ENCODE results near the gene TRPV4.

DNA sequence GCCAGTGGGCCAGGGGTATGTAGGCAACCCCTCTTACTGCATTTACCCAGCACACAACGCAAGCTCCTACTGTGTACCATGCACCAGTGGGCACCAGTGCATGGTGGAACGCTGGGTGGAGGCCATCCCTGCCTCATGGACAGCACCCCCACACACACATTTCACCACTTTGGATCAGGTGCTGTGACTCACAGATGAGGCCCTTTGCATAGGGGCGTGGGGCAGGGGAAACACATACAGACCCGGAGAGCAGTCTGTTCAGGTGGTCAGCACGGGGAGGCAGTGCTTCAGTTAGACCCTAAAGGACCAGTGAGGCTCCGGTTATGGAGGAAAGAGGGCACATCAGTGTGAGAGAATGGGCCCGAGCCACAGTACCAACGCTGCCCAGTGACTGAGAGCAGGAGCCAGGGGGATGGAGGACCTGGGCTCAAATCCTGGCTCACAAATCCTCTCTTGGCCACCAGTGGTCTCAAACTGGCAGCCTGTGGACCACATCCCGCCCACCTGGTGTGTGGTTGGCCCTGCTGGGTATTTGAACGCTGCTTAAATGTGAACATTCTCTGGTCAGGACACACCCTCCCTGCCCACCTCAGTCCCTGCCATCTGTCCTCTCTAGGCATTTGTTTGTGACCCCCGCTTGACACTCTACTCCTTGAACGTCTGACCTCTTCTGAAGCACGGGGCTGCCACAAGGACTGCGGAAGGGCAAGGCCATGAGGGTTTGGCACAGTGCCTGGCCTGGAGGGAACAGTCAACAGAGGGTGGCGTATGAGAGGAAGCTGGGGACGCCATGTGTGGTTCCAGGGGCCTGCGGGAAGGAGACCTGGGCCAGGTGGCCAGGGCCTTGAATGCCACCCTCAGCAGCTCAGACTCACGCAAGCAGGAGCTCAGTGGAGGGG is 72.9 kb downstream of the TRPV4 start:
- TF ChIP-seq, protein P1, sequence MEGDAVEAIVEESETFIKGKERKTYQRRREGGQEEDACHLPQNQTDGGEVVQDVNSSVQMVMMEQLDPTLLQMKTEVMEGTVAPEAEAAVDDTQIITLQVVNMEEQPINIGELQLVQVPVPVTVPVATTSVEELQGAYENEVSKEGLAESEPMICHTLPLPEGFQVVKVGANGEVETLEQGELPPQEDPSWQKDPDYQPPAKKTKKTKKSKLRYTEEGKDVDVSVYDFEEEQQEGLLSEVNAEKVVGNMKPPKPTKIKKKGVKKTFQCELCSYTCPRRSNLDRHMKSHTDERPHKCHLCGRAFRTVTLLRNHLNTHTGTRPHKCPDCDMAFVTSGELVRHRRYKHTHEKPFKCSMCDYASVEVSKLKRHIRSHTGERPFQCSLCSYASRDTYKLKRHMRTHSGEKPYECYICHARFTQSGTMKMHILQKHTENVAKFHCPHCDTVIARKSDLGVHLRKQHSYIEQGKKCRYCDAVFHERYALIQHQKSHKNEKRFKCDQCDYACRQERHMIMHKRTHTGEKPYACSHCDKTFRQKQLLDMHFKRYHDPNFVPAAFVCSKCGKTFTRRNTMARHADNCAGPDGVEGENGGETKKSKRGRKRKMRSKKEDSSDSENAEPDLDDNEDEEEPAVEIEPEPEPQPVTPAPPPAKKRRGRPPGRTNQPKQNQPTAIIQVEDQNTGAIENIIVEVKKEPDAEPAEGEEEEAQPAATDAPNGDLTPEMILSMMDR (IDR thresholded peaks at IDR 0.05; ENCODE audit: low read depth, low read length) = no peak
- no peak for TF ChIP-seq POLR2A (IDR thresholded peaks at IDR 0.05; ENCODE audit: extremely low read depth, insufficient read length)
- TF ChIP-seq, protein P2, sequence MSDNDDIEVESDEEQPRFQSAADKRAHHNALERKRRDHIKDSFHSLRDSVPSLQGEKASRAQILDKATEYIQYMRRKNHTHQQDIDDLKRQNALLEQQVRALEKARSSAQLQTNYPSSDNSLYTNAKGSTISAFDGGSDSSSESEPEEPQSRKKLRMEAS (IDR thresholded peaks at IDR 0.05; ENCODE audit: low read depth, low read length) = no peak

Data from NB4 (cell line).